Measurements from ENCODE around the gene FAM78B.

The FAM78B gene

GRCh38 chr1:166189126-166189525, 22.3 kb upstream of the FAM78B start:
- no peak overlapping the region for H3K27ac ChIP-seq
- TF ChIP-seq CTCF (conservative IDR thresholded peaks at IDR 0.05) = no peak

GRCh38 chr1:166185526-166185925, 18.7 kb upstream of the FAM78B start:
- H3K27ac ChIP-seq = no peak overlapping the region
- no peak for TF ChIP-seq CTCF (conservative IDR thresholded peaks at IDR 0.05)

GRCh38 chr1:166184897-166185296, 18.1 kb upstream of the FAM78B start:
- no peak for TF ChIP-seq CTCF (conservative IDR thresholded peaks at IDR 0.05)
- no peak overlapping the region for H3K27ac ChIP-seq

- TF ChIP-seq CTCF (conservative IDR thresholded peaks at IDR 0.05) = no peak
- no peak overlapping the region for H3K27ac ChIP-seq
These were observed 17.2 kb upstream of the FAM78B start for GRCh38 chr1:166184012-166184411.

- H3K27ac ChIP-seq = no peak overlapping the region
- no peak for TF ChIP-seq CTCF (conservative IDR thresholded peaks at IDR 0.05)
These were observed 15.5 kb upstream of the FAM78B start for GRCh38 chr1:166182281-166182680.

- H3K27ac ChIP-seq = no peak overlapping the region
These were observed 9.6 kb upstream of the FAM78B start for GRCh38 chr1:166176416-166176815.

GRCh38 chr1:166175032-166175431, 8.2 kb upstream of the FAM78B start:
- H3K27ac ChIP-seq = no peak overlapping the region
- TF ChIP-seq CTCF (conservative IDR thresholded peaks at IDR 0.05) = no peak

More at GRCh38 chr1:166176416-166176815, 9.6 kb upstream of the FAM78B start:
- TF ChIP-seq CTCF (conservative IDR thresholded peaks at IDR 0.05) = no peak

- no peak overlapping the region for H3K27ac ChIP-seq
- TF ChIP-seq CTCF (conservative IDR thresholded peaks at IDR 0.05) = no peak
These were observed 7.3 kb upstream of the FAM78B start for GRCh38 chr1:166174108-166174507.

Data from VCaP (cell line).